HCT116 (cell line): ENCODE measurements around the gene DGKB. TPM values are rescaled to one million over a fixed set of nuclear protein-coding genes. Genes with fewer than 3 reads are reported as not detected.

Experiments used
- ATAC-seq: fragments of 200-7000 bp; cut with Tn5 transposase; 2 replicates; pipeline ENCODE4 v1.9.1; 2020; ENCODE audit warnings: mild to moderate bottlenecking, moderate library complexity
- BruUV-seq: library from RNA; stranded (reverse); fragments of 400-500 nt; replicated peaks from 2 replicates; lab custom pipeline; 2021; lab: Mats Ljungman, UMichigan
- CTCF ChIA-PET: fragments of 300-600 bp; sonication (Branson Sonifier 250); formaldehyde crosslinking; loops from one replicate; lab custom pipeline; 2021; ENCODE audit warnings: antibody characterized with exemption; lab: Charles Lee
- POLR2A ChIA-PET: fragments of 300-600, 350-600 bp; sonication (Branson Sonifier 250); formaldehyde crosslinking; loops from one replicate; lab custom pipeline; 2021; ENCODE audit warnings: antibody characterized with exemption; lab: Charles Lee
- RAD21 ChIA-PET, 2 experiments: fragments of 300-600 bp; sonication (Branson Sonifier 250); formaldehyde crosslinking; loops; one replicate each; lab custom pipeline; 2023; ENCODE audit warnings: low total read pairs in 2 of 2; ENCODE audit not compliant: uncharacterized antibody in 2 of 2, unreplicated experiment in 2 of 2, low non-redundant PET in 1 of 2; lab: Charles Lee
- DNase-seq: peaks from one replicate; pipeline ENCODE4 v3.0.0-alpha.2; 2010; ENCODE audit warnings: low read depth, low spot score
- H2AFZ ChIP-seq: fragments of 200-600 bp; shearing (Covaris generic), sonication (generic); 2 replicates; pipeline ENCODE4 v1.6.1; 2017; ENCODE audit warnings: low read depth, mixed run types, mixed read lengths, antibody characterized with exemption, low read length; ENCODE audit not compliant: poor library complexity, severe bottlenecking
- H3K27ac ChIP-seq: 2 replicates; pipeline ENCODE4 v1.5.1; 2012; ENCODE audit warnings: low read depth, low read length
- H3K27me3 ChIP-seq: fragments of 200-600 bp; sonication (generic); 2 replicates; pipeline ENCODE4 v1.6.1; 2016; ENCODE audit warnings: mixed run types, low read length, mixed read lengths; ENCODE audit not compliant: insufficient read depth
- H3K36me3 ChIP-seq, 2 experiments: fragments of 200-500 bp in 1 of 2; fragments of 200-600 bp in 1 of 2; sonication (Bioruptor generic) in 1 of 2; sonication (generic) in 1 of 2; 2 replicates each; pipeline versions ENCODE4 v1.5.1 to v1.6.1; 2014 to 2016; ENCODE audit warnings: low read length in 2 of 2, inconsistent platforms in 1 of 2, mixed read lengths in 1 of 2, mixed run types in 1 of 2; ENCODE audit not compliant: insufficient read depth in 2 of 2, control insufficient read depth in 1 of 2
- H3K4me1 ChIP-seq, 2 experiments: fragments of 200-600 bp in 1 of 2; sonication (generic) in 1 of 2; 2 replicates each; pipeline versions ENCODE4 v1.5.1 to v1.6.1; 2012 to 2017; ENCODE audit warnings: low read length in 2 of 2, inconsistent platforms in 1 of 2, mild to moderate bottlenecking in 1 of 2, mixed read lengths in 1 of 2, mixed run types in 1 of 2, moderate library complexity in 1 of 2; ENCODE audit not compliant: insufficient read depth in 2 of 2, control insufficient read depth in 1 of 2
- H3K4me2 ChIP-seq: fragments of 200-600 bp; sonication (generic); 2 replicates; pipeline ENCODE4 v1.6.1; 2017; ENCODE audit warnings: mixed run types, low read length, mixed read lengths
- H3K4me3 ChIP-seq, 2 experiments: fragments of 200-600 bp in 1 of 2; sonication (generic) in 1 of 2; replicated peaks in 1 of 2; 2 replicates each; pipeline ENCODE4 v1.5.1; 2011 to 2016; ENCODE audit warnings: low read length in 2 of 2, control low read depth in 1 of 2, low read depth in 1 of 2, mild to moderate bottlenecking in 1 of 2, mixed read lengths in 1 of 2, mixed run types in 1 of 2
- H3K79me2 ChIP-seq: fragments of 200-600 bp; sonication (generic); 2 replicates; pipeline ENCODE4 v1.6.1; 2017; ENCODE audit warnings: mild to moderate bottlenecking, mixed run types, low read length, moderate library complexity, mixed read lengths; ENCODE audit not compliant: insufficient read depth
- H3K9ac ChIP-seq: fragments of 200-600 bp; sonication (generic); 2 replicates; pipeline ENCODE4 v1.6.1; 2016; ENCODE audit warnings: low read length, mixed read lengths
- H3K9me2 ChIP-seq: fragments of 200-600 bp; sonication (generic), shearing (Covaris generic); 2 replicates; pipeline ENCODE4 v1.6.1; 2017; ENCODE audit warnings: mixed run types, mild to moderate bottlenecking, moderate library complexity; ENCODE audit not compliant: insufficient read depth
- H3K9me3 ChIP-seq, 2 experiments: fragments of 200-500 bp in 1 of 2; fragments of 200-600 bp in 1 of 2; sonication (Bioruptor generic) in 1 of 2; sonication (generic) in 1 of 2; 2 replicates each; pipeline ENCODE4 v1.6.1; 2014 to 2017; ENCODE audit warnings: low read length in 2 of 2, mixed read lengths in 2 of 2, inconsistent platforms in 1 of 2, low read depth in 1 of 2, mild to moderate bottlenecking in 1 of 2, mixed run types in 1 of 2, moderate library complexity in 1 of 2; ENCODE audit not compliant: control insufficient read depth in 1 of 2, insufficient read depth in 1 of 2
- H4K20me1 ChIP-seq: fragments of 200-600 bp; sonication (generic), shearing (Covaris generic); 2 replicates; pipeline ENCODE4 v1.6.1; 2017; ENCODE audit warnings: mixed run types, mild to moderate bottlenecking, moderate library complexity; ENCODE audit not compliant: insufficient read depth
- ELF1 ChIP-seq: IDR thresholded peaks from 2 replicates; pipeline ENCODE4 v1.6.1; 2012; ENCODE audit warnings: low read depth, borderline replicate concordance
- EZH2 ChIP-seq: fragments of 200-600 bp; sonication (generic); IDR thresholded peaks from 2 replicates; pipeline ENCODE4 v1.6.1; 2017; ENCODE audit warnings: antibody characterized with exemption, mixed run types
- EZH2phosphoT487 ChIP-seq: fragments of 200-600 bp; IDR thresholded peaks from 2 replicates; pipeline ENCODE4 v1.6.1; 2018; ENCODE audit warnings: antibody characterized with exemption, borderline replicate concordance
- FOSL1 ChIP-seq: IDR thresholded peaks from 2 replicates; pipeline ENCODE4 v1.6.1; 2012; ENCODE audit warnings: low read depth
- JUND ChIP-seq: IDR thresholded peaks from 2 replicates; pipeline ENCODE4 v1.6.1; 2012
- POLR2AphosphoS5 ChIP-seq: IDR thresholded peaks from 2 replicates; pipeline ENCODE4 v1.6.1; 2011; ENCODE audit warnings: mild to moderate bottlenecking, low read depth, low read length, moderate library complexity
- SP1 ChIP-seq: IDR thresholded peaks from 2 replicates; pipeline ENCODE4 v1.6.1; 2012; ENCODE audit warnings: low read depth
- TCF7L2 ChIP-seq: IDR thresholded peaks from 2 replicates; pipeline ENCODE4 v1.7.0; 2011; ENCODE audit warnings: borderline replicate concordance, inconsistent platforms; ENCODE audit not compliant: insufficient read depth, insufficient read length; ENCODE audit errors: extremely low read depth
- YY1 ChIP-seq: IDR thresholded peaks from 2 replicates; pipeline ENCODE4 v1.6.1; 2011; ENCODE audit warnings: low read length, low read depth, moderate library complexity, mild to moderate bottlenecking; ENCODE audit not compliant: insufficient replicate concordance; ENCODE audit errors: extremely low read depth
- ZFX ChIP-seq: fragments of 450-650 bp; IDR thresholded peaks from 2 replicates; pipeline ENCODE4 v1.6.1; 2017
- ZNF274 ChIP-seq: fragments of 200-500 bp; sonication (Bioruptor generic); IDR thresholded peaks from 2 replicates; pipeline ENCODE4 v1.6.1; 2014; ENCODE audit warnings: mild to moderate bottlenecking, low read depth, low read length, inconsistent platforms
- intact Hi-C: fragments of 100-400 bp; cut with micrococcal nuclease; formaldehyde crosslinking; loops from 2 replicates; pipeline ENCODE4 v1.10.0; 2022
- total RNA-seq: library from RNA; stranded (reverse); gene quantifications from one replicate; pipeline ENCODE4 v1.2.1, GENCODE V29; 2021; ENCODE audit not compliant: unreplicated experiment
- TF ChIP-seq, protein P1 (sequence below), 3 experiments: fragments of 200-600 bp in 1 of 3; sonication (generic) in 1 of 3; IDR thresholded peaks in 2 of 3; conservative IDR thresholded peaks in 1 of 3; 2 replicates each; pipeline ENCODE4 v1.5.1; 2012 to 2017; ENCODE audit warnings: low read depth in 2 of 3, low read length in 2 of 3, antibody characterized with exemption in 1 of 3, borderline replicate concordance in 1 of 3, control low read depth in 1 of 3, mild to moderate bottlenecking in 1 of 3, mixed read lengths in 1 of 3, mixed run types in 1 of 3, moderate library complexity in 1 of 3; ENCODE audit not compliant: insufficient read depth in 1 of 3
- TF ChIP-seq, protein P2 (sequence below): IDR thresholded peaks from 2 replicates; pipeline ENCODE4 v1.6.1; 2011; ENCODE audit warnings: mild to moderate bottlenecking, low read length, moderate library complexity; ENCODE audit not compliant: insufficient replicate concordance; ENCODE audit errors: extremely low read depth
- TF ChIP-seq, protein P3 (sequence below): IDR thresholded peaks from 2 replicates; pipeline ENCODE4 v1.6.1; 2012

Gene DGKB
- total RNA-seq, 1 experiment from 2014 or later: 0.05 TPM

DNA sequence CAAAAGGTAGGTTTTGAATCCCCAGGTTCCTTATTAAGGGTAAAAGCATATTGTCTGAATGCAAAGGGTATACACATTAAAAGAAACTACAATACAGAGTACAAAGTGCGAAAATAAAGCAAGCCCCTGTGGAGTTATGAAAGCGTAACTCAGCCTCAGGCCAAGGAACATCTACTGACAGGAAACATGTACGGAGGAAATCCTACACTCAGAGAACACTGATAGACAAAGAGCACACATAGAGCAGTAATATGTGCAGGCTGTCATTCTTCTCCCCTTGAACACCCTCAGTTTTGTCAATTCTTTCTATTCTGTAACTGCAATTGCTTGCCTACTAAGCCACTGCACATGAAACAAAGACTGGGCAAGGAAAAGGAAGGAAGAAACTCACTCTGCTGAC is 150.2 kb downstream of the DGKB start:
- RAD21 ChIA-PET: no interaction called here
- Histone ChIP-seq H3K4me2 (no peak overlapping the region), H3K9me2 (peaks cover 6% of the 10 kb centered on the region; the same call in 1 of the 2 replicates), H3K9me3 (no peaks in the 10 kb centered on the region), H3K36me3 (no peaks in the 10 kb centered on the region), H3K4me3 (no peak overlapping the region), H3K79me2 (no peaks in the 10 kb centered on the region), H4K20me1 (no peaks in the 10 kb centered on the region), H2AFZ (no peak overlapping the region), H3K27ac (no peak overlapping the region), H3K9ac (no peak overlapping the region), H3K27me3 (no peaks in the 10 kb centered on the region), H3K4me1 (peaks cover 9 to 15% of the 10 kb centered on the region in 2 experiments; a peak in 3 of 4 replicates)
- ATAC-seq (no peak), DNase-seq (no peak)
- CTCF ChIA-PET: no interaction called here
- POLR2A ChIA-PET: no interaction called here
- TF ChIP-seq FOSL1 (no peak), ZNF274 (no peak), ZFX (no peak), EZH2phosphoT487 (no peak), EZH2 (no peak), ELF1 (no peak), SP1 (no peak), TCF7L2 (no peak), JUND (no peak), YY1 (no peak), POLR2AphosphoS5 (no peak)
- TF ChIP-seq, protein P1, sequence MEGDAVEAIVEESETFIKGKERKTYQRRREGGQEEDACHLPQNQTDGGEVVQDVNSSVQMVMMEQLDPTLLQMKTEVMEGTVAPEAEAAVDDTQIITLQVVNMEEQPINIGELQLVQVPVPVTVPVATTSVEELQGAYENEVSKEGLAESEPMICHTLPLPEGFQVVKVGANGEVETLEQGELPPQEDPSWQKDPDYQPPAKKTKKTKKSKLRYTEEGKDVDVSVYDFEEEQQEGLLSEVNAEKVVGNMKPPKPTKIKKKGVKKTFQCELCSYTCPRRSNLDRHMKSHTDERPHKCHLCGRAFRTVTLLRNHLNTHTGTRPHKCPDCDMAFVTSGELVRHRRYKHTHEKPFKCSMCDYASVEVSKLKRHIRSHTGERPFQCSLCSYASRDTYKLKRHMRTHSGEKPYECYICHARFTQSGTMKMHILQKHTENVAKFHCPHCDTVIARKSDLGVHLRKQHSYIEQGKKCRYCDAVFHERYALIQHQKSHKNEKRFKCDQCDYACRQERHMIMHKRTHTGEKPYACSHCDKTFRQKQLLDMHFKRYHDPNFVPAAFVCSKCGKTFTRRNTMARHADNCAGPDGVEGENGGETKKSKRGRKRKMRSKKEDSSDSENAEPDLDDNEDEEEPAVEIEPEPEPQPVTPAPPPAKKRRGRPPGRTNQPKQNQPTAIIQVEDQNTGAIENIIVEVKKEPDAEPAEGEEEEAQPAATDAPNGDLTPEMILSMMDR (IDR thresholded peaks at IDR 0.05 in 2 of 3, conservative IDR thresholded peaks at IDR 0.05 in 1 of 3; ENCODE audit: borderline replicate concordance in 1 of 3, insufficient read depth in 1 of 3, low read depth in 2 of 3, low read length in 2 of 3): no peak
- TF ChIP-seq, protein P2, sequence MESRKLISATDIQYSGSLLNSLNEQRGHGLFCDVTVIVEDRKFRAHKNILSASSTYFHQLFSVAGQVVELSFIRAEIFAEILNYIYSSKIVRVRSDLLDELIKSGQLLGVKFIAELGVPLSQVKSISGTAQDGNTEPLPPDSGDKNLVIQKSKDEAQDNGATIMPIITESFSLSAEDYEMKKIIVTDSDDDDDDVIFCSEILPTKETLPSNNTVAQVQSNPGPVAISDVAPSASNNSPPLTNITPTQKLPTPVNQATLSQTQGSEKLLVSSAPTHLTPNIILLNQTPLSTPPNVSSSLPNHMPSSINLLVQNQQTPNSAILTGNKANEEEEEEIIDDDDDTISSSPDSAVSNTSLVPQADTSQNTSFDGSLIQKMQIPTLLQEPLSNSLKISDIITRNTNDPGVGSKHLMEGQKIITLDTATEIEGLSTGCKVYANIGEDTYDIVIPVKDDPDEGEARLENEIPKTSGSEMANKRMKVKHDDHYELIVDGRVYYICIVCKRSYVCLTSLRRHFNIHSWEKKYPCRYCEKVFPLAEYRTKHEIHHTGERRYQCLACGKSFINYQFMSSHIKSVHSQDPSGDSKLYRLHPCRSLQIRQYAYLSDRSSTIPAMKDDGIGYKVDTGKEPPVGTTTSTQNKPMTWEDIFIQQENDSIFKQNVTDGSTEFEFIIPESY: no peak
- TF ChIP-seq, protein P3, sequence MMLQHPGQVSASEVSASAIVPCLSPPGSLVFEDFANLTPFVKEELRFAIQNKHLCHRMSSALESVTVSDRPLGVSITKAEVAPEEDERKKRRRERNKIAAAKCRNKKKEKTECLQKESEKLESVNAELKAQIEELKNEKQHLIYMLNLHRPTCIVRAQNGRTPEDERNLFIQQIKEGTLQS: no peak
- BruUV-seq: no TSS peak
- intact Hi-C loops: no loop called here
